NCI-H82 treated with DMSO at 0.1 percent for 48 hours (cell line): ENCODE measurements around the gene SLC38A3.

Experiments
- DNase-seq: peaks from one replicate; lab custom pipeline; 2025; ENCODE audit not compliant: unreplicated experiment; lab: John Stamatoyannopoulos, UW

Gene SLC38A3

GRCh38 chr3:50264964-50265485, 60.0 kb downstream of the SLC38A3 start:
- no peak for DNase-seq

- no peak for DNase-seq
Observed at GRCh38 chr3:50265571-50265970, 60.5 kb downstream of the SLC38A3 start.

DNA sequence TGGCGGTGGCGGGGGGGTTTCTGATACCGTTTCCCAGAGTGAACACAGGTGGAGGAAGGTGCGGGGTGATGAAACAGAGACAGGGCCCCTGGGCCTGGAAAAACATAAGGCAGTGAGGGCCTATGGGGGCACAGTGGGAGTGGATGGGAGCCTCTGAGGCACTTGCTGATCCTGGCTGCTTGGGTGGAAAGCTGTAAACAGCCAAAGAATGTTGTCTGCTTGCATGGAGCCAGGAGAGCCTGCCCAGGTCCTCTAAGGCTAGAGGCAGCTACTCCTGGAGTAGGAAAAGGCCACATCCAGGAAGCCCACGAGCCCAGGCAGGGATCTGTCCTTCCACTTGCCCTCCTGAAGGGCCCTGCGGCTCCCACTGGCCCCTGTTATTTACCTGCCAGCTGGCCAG, 60.9 kb downstream of the SLC38A3 start:
- no peak for DNase-seq

GRCh38 chr3:50266836-50267235, 61.8 kb downstream of the SLC38A3 start:
- no peak for DNase-seq

DNA sequence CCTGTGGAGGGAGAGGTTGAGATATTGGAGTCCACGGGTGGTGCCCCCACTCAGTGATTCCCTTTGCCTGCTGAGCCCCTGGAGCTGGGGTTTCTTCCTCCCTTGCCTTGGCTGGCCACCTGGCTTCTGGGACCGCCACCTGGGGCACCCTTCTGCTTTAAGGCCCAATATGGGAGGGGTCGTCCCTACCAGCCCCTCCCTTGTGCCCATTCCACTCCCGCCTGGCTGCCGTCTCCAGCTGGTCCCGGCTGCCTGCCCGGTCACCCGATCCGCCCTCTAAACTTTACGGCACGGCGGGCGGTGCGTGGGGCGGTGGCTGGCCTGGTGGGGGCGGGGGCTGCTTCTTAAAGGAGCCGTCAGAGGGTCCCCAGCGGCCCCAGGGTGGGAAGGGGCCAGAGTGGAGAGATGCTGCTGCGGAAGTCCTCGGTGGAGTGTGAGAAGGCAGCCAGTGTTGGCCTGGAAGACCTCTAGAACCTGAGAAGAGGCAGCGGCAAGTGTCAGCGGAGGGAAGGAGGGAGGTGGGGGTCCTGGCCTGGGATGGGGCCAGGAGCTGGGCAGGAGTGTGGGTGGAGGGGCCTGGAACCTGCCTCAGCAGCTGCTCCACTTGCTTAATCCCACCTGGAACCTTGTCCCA, 62.3 kb downstream of the SLC38A3 start:
- DNase-seq: no peak

DNA sequence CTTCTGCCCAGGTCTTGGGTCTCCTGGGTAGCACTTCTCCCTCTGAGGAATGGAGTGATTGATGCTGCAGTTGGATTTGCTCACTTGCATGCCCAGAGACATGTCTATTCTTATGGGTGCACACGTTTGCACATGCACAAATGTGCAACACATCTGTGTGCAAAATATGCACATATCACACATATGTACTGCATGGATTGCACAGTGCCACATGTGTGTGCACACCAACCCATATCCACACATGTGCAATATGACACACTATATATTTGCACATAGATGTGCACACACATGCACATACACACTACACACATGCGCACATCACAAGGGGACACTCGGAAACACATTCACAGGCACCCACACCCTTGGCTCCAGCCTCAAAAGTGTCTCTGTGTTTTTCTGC, 63.2 kb downstream of the SLC38A3 start:
- no peak for DNase-seq

DNA sequence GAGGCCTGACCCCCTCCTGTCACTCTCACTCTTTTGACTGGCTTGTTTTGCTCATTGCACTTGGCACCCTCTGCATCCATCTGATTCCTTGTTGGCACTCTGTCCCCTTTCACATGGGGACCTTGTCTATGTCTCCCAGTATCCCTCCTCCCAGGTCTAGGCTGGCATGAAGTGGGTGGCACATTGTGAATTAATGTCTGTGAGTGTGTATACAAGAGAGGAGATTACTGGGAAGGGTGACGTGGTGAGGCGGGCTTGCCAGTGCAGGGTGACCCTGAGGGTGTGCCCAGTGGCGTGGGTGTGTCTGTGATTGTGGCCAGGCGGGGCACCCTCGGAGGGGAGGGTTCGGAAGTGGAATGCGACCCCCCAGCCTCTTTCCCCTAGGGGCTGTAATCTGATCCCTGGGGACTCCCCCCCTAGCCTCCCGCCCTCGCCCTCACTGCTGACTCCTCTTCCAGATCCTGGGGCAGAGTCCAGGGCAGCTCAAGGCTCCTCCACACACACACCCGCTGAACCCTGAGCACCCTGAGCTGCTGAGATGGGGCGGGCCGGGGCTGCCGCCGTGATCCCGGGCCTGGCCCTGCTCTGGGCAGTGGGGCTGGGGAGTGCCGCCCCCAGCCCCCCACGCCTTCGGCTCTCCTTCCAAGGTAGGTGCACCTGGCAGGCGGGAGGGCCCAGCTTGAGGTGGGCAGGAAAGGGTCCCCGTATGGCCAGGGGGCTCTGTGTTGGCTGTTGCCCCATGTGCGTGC, 63.8 kb downstream of the SLC38A3 start, which contains the start of gene SEMA3B:
TSS of gene SEMA3B (plus strand) at position 445 of the 749 bp plus-strand sequence. CDS start at position 539, 94 bp downstream.
- no peak for DNase-seq

DNA sequence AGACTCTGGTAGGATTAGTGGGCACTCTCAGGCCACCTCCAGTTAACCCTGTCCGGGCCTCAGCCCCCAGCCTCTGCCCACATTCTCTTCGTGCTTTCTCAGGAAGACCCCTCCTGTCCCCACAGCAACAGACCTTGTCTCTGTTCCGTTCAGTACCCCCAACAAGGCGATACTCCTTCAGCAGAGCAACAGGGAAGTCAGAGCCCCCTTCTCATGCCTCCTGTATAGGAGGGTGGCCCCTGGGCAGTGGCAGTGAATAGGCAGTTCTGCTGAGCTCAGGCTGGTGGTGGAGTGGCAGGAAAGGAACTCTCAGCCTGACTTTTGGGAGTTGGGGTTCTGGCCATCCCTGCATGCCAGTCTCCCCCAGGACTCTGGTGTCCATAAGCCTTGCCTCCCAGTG, 64.4 kb downstream of the SLC38A3 start:
- no peak for DNase-seq

- no peak for DNase-seq
Observed at GRCh38 chr3:50269977-50270413, 64.9 kb downstream of the SLC38A3 start.

GRCh38 chr3:50270422-50271224, 65.6 kb downstream of the SLC38A3 start:
- DNase-seq: no peak
